ENCODE measurements around the gene ERBB2. TPM values are rescaled to one million over a fixed set of nuclear protein-coding genes. Genes with fewer than 3 reads are reported as not detected.

The ERBB2 gene
- total and polyA plus RNA-seq, 2 of the 8 experiments (the other 6 are each of a cell fraction or from before 2014, with no cell fraction given), result 183 to 394 TPM

DNA sequence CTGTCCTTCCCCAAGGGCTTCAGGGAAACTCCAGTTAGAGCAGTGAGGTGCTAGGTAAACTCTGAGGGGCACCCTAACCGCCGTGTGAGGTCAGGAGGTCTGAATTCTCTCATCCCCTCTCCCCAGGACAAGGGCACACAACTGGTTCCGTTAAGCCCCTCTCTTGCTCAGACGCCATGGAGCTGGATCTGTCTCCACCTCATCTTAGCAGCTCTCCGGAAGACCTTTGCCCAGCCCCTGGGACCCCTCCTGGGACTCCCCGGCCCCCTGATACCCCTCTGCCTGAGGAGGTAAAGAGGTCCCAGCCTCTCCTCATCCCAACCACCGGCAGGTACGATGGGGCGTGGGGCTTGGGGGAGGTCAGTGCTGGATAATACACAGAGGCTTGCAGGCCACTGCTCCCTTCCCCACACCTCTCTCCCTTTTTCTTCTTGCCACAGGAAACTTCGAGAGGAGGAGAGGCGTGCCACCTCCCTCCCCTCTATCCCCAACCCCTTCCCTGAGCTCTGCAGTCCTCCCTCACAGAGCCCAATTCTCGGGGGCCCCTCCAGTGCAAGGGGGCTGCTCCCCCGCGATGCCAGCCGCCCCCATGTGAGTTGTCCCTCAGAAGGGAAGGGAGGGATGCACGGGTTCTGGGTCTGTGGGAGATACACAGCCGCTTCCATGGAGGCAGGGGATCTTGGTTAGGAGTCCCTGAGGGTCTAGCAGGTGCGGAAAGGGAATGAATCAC lies 42.4 kb downstream of the ERBB2 start:
- H3K27me3 ChIP-seq (replicated peaks in 1 of 4; ENCODE audit: control insufficient read depth in 3 of 4, extremely low read depth in 1 of 4, insufficient read depth in 3 of 4, low read length in 3 of 4), result no peaks in the 10 kb centered on the region
- TF ChIP-seq CTCF (IDR thresholded peaks at IDR 0.05; ENCODE audit: control extremely low read depth in 1 of 3, insufficient read depth in 1 of 3, low read depth in 1 of 3, low read length in 3 of 3) (no peak), ZNF274 (IDR thresholded peaks at IDR 0.05; ENCODE audit: borderline replicate concordance, extremely low read depth, low read length) (no peak)
- no peak for DNase-seq (ENCODE audit: low read depth in 1 of 2, low spot score in 2 of 2)
- no peak overlapping the region; the same call in 1 of the 2 replicates for H2BK15ac ChIP-seq (ENCODE audit: low read length)
- H2BK20ac ChIP-seq (ENCODE audit: low read length), result no peak overlapping the region
- no peak overlapping the region for H2AFZ ChIP-seq (ENCODE audit: low read length)
- H3K9ac ChIP-seq (replicated peaks in 1 of 4; ENCODE audit: extremely low read depth in 1 of 4, low read depth in 3 of 4, low read length in 3 of 4), result no peak overlapping the region
- H3K18ac ChIP-seq (ENCODE audit: extremely low read depth, low read length), result peak overlapping the region; percentile 16; the same call in 1 of the 2 replicates
- ChIA-PET POLR2A (ENCODE audit: partially characterized antibody) (interaction anchor here (0.8 to 1.3 kb wide), 2 partner anchors 9 to 13 kb away, joined by 3 to 4 read pairs; no protein-coding TSS in a partner anchor), CTCF (ENCODE audit: partially characterized antibody) (interaction anchor here (0.9 to 1.6 kb wide), 5 partner anchors 10 to 109 kb away, joined by 3 to 6 read pairs (median 3); no protein-coding TSS in a partner anchor)
- no peak overlapping the region for H3K4me3 ChIP-seq (ENCODE audit: extremely low read depth in 1 of 4, insufficient read depth in 2 of 4, low read depth in 3 of 4, low read length in 4 of 4)
- H3K36me3 ChIP-seq (ENCODE audit: control insufficient read depth in 2 of 4, insufficient read depth in 4 of 4, low read length in 3 of 4), result peaks cover 4 to 38% (median 31%) of the 10 kb centered on the region in 4 experiments; a peak in 6 of 8 replicates
- no peak overlapping the region for H3K23ac ChIP-seq (ENCODE audit: insufficient read length)
- no peaks in the 10 kb centered on the region for H3K9me3 ChIP-seq (ENCODE audit: insufficient read depth in 2 of 2, low read depth in 1 of 2, low read length in 1 of 2)
- H2BK5ac ChIP-seq (ENCODE audit: low read depth, low read length), result peak overlapping the region; percentile 24; the same call in 1 of the 2 replicates
- H2AK5ac ChIP-seq (ENCODE audit: low read depth, low read length), result 0 out of 2 replicates have a peak overlapping the region, but pooled peaks have one; percentile 25
- no peak overlapping the region for H3K4me2 ChIP-seq (ENCODE audit: insufficient read depth in 1 of 2, low read depth in 2 of 2, low read length in 2 of 2)
- peaks cover 23% of the 10 kb centered on the region for H3K23me2 ChIP-seq (ENCODE audit: low read depth, low read length)
- H4K5ac ChIP-seq (ENCODE audit: insufficient read length, low read depth, low read length), result no peak overlapping the region
- H4K91ac ChIP-seq (replicated peaks; ENCODE audit: insufficient read length, low read length), result no peak overlapping the region
- peaks cover 5 to 27% (median 23%) of the 10 kb centered on the region in 4 experiments for H3K4me1 ChIP-seq (replicated peaks in 1 of 4; ENCODE audit: control insufficient read depth in 3 of 4, insufficient read depth in 4 of 4, low read length in 3 of 4)
- no peak overlapping the region for H3K14ac ChIP-seq (ENCODE audit: insufficient read length)
- H3K79me2 ChIP-seq (ENCODE audit: control insufficient read depth in 1 of 2, insufficient read depth in 2 of 2, low read length in 2 of 2), result peaks cover 0 to 16% of the 10 kb centered on the region in 2 experiments; a peak in 2 of 4 replicates
- no peak overlapping the region for H2BK120ac ChIP-seq (replicated peaks; ENCODE audit: low read depth, low read length)
- WGBS, 2 experiments (ENCODE audit: extremely low coverage in 1 of 2, insufficient coverage in 1 of 2, insufficient read length in 1 of 2, insufficient replicate concordance in 2 of 2, low coverage in 1 of 2, low lambda C conversion rate in 2 of 2, missing lambda C conversion rate in 1 of 2), result 87% methylated on average over 16 of the region's 18 CpGs; no CpG with 5 or more reads in 1 of the 2 experiments
- H3K56ac ChIP-seq (replicated peaks; ENCODE audit: insufficient read length, low read depth, low read length), result peak overlapping the region; percentile 2
- H3K27ac ChIP-seq (ENCODE audit: low read depth, low read length), result no peak overlapping the region
- H3K4ac ChIP-seq (replicated peaks; ENCODE audit: insufficient read length, low read depth, low read length), result no peak overlapping the region
- no peaks in the 10 kb centered on the region for H4K20me1 ChIP-seq (replicated peaks in 1 of 2; ENCODE audit: control insufficient read depth in 1 of 2, insufficient read depth in 2 of 2, low read length in 2 of 2)
- H3K79me1 ChIP-seq (ENCODE audit: low read depth, low read length), result peaks cover 9% of the 10 kb centered on the region
- FAIRE-seq, result no peak
- no peak overlapping the region for H4K8ac ChIP-seq (ENCODE audit: extremely low read depth, insufficient read depth, low read length)
- H2BK12ac ChIP-seq (ENCODE audit: low read depth, low read length), result no peak overlapping the region
